CD4-positive, CD25-positive, alpha-beta regulatory T cell (primary cell): Measurements from ENCODE around the gene WDR70. TPM values are rescaled to one million over a fixed set of nuclear protein-coding genes. Genes with fewer than 3 reads are reported as not detected.

Source experiments
- ATAC-seq, 2 donors: fragments of 150-1000 bp; cut with Tn5 transposase; one replicate each; pipeline ENCODE4 v1.10.0; 2021; ENCODE audit warnings: low read depth in 2 of 2, moderate number of reproducible peaks in 2 of 2, moderate library complexity in 1 of 2
- DNase-seq, 3 donors: peaks; one replicate each; pipeline versions ENCODE4 v3.0.0 to v3.0.0-alpha.2; 2012 to 2022; ENCODE audit warnings: mixed read lengths in 1 of 3
- H3K27ac ChIP-seq: one replicate; pipeline ENCODE4 v1.7.0; 2013; ENCODE audit warnings: mild to moderate bottlenecking, low read length; ENCODE audit not compliant: insufficient read depth, poor library complexity, severe bottlenecking
- H3K27me3 ChIP-seq: one replicate; pipeline ENCODE4 v1.7.0; 2013; ENCODE audit warnings: low read length; ENCODE audit not compliant: control insufficient read depth, insufficient read depth
- H3K36me3 ChIP-seq: one replicate; pipeline ENCODE4 v1.7.0; 2013; ENCODE audit warnings: mild to moderate bottlenecking, low read length, moderate library complexity; ENCODE audit not compliant: control insufficient read depth, insufficient read depth
- H3K4me1 ChIP-seq: 2 replicates; pipeline ENCODE4 v1.7.0; 2013; ENCODE audit warnings: mild to moderate bottlenecking, low read length; ENCODE audit not compliant: insufficient read depth, control insufficient read depth, poor library complexity, severe bottlenecking
- H3K4me3 ChIP-seq: one replicate; pipeline ENCODE4 v1.7.0; 2013; ENCODE audit warnings: low read depth, mild to moderate bottlenecking, low read length, moderate library complexity
- H3K9me3 ChIP-seq, 2 experiments: 1 replicate in 1 of 2; 2 replicates in 1 of 2; pipeline ENCODE4 v1.7.0; 2013; ENCODE audit warnings: low read length in 2 of 2, mild to moderate bottlenecking in 1 of 2, moderate library complexity in 1 of 2; ENCODE audit not compliant: control insufficient read depth in 2 of 2
- H3K27ac Mint-ChIP-seq, 3 donors: one replicate each; pipeline ENCODE4 v1.8.0; 2020 to 2022; ENCODE audit warnings: mild to moderate bottlenecking in 3 of 3, mixed read lengths in 3 of 3, moderate library complexity in 2 of 3
- H3K27me3 Mint-ChIP-seq: one replicate; pipeline ENCODE4 v1.8.0; 2022; ENCODE audit warnings: mild to moderate bottlenecking, mixed read lengths
- H3K36me3 Mint-ChIP-seq: one replicate; pipeline ENCODE4 v1.8.0; 2020; ENCODE audit warnings: mixed read lengths
- H3K4me1 Mint-ChIP-seq, 4 donors: one replicate each; pipeline ENCODE4 v1.8.0; 2020 to 2022; ENCODE audit warnings: mixed read lengths in 4 of 4, mild to moderate bottlenecking in 1 of 4
- H3K4me3 Mint-ChIP-seq, 4 donors: one replicate each; pipeline ENCODE4 v1.8.0; 2020 to 2022; ENCODE audit warnings: mild to moderate bottlenecking in 4 of 4, mixed read lengths in 4 of 4, moderate library complexity in 3 of 4
- H3K9me3 Mint-ChIP-seq, 7 donors: one replicate each; pipeline ENCODE4 v1.8.0; 2020 to 2022; ENCODE audit warnings: mixed read lengths in 7 of 7, mild to moderate bottlenecking in 3 of 7, moderate library complexity in 2 of 7
- polyA plus RNA-seq, 4 donors: library from polyadenylated mRNA; unstranded; fragments of 300-500 nt; fragmentation: Illumina TruSeq; gene quantifications; one replicate each; pipeline ENCODE4 v1.2.3, GENCODE V29; 2021
- total RNA-seq: library from RNA; stranded (reverse); gene quantifications from one replicate; pipeline ENCODE4 v1.2.3, GENCODE V29; 2022

Gene WDR70
- total and polyA plus RNA-seq, 5 donors from 2014 or later, result 15.9 to 35.3 (median 24.9) TPM

DNA sequence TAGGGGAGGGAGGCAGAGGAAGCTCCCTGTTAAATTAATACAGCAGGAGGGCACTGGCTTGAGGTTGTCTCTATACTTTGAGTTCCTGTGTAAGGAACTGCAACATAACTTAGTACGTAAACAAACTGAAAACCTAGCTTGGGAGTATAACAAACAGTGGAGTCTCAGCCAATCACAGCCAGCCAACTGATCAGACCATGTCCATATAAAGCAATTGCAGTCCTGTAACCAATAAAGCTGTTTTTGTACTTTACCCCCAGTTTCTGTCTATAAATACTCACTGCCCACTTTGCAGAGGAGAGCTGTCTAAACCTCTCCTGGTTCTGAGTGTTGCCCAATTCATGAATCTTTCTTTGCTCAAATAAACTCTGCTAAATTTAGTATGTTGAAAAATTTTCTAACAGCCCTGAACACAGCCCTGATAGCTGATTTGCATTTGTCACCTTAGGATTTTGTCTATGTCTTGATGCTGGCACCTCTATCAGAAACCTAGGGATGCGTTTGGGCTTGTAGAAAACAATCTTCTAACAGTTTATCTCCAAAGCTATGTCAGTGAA, 420.8 kb downstream of the WDR70 start:
- peaks cover 0 to 9% (median 4%) of the 10 kb centered on the region in 7 donors for H3K9me3 Mint-ChIP-seq
- DNase-seq (peak in 1 of 3 donors; percentile 1), ATAC-seq (no peak)
- no peak overlapping the region for H3K4me3 Mint-ChIP-seq
- Histone ChIP-seq H3K9me3 (no peaks in the 10 kb centered on the region), H3K27ac (no peak overlapping the region), H3K4me1 (no peaks in the 10 kb centered on the region), H3K36me3 (no peaks in the 10 kb centered on the region), H3K4me3 (no peak overlapping the region), H3K27me3 (peaks cover 2% of the 10 kb centered on the region)
- H3K27me3 Mint-ChIP-seq, result peaks cover 6% of the 10 kb centered on the region
- peaks cover 3% of the 10 kb centered on the region for H3K36me3 Mint-ChIP-seq
- no peak overlapping the region for H3K27ac Mint-ChIP-seq
- H3K4me1 Mint-ChIP-seq, result no peaks in the 10 kb centered on the region

GRCh38 chr5:37801521-37801920, 422.4 kb downstream of the WDR70 start:
- Histone ChIP-seq H3K27ac (no peak overlapping the region), H3K4me3 (no peak overlapping the region), H3K4me1 (no peaks in the 10 kb centered on the region), H3K9me3 (no peaks in the 10 kb centered on the region), H3K36me3 (no peaks in the 10 kb centered on the region), H3K27me3 (peaks cover 2% of the 10 kb centered on the region)
- Mint-ChIP-seq H3K4me1 (no peaks in the 10 kb centered on the region), H3K4me3 (no peak overlapping the region), H3K9me3 (peaks cover 0 to 7% (median 2%) of the 10 kb centered on the region in 7 donors), H3K27ac (no peak overlapping the region), H3K36me3 (peaks cover 3% of the 10 kb centered on the region), H3K27me3 (peaks cover 6% of the 10 kb centered on the region)
- no peak for ATAC-seq
- DNase-seq, result no peak

Other genes with a start within 250 kb of the WDR70 start
- 2.8 TPM for gene CPLANE1, start 129.9 kb upstream of the WDR70 start, total RNA-seq
- under 1 TPM; 0.18 to 1.00 (median 0.85) TPM for gene CPLANE1, start 129.9 kb upstream of the WDR70 start, polyA plus RNA-seq
- 24.0 TPM for gene NUP155, start 8.2 kb upstream of the WDR70 start, total RNA-seq
- gene NUP155, start 8.2 kb upstream of the WDR70 start, polyA plus RNA-seq, result 10 to 100 TPM; 15.3 to 19.5 (median 17.0) TPM